HG03064 (cell line): ENCODE measurements around the gene CRISPLD2.

Experiments used
- ATAC-seq: cut with Tn5 transposase; IDR thresholded peaks from one replicate; pipeline ENCODE4 v1.9.1; 2021; ENCODE audit warnings: low read depth; ENCODE audit not compliant: unreplicated experiment

CRISPLD2 gene

DNA sequence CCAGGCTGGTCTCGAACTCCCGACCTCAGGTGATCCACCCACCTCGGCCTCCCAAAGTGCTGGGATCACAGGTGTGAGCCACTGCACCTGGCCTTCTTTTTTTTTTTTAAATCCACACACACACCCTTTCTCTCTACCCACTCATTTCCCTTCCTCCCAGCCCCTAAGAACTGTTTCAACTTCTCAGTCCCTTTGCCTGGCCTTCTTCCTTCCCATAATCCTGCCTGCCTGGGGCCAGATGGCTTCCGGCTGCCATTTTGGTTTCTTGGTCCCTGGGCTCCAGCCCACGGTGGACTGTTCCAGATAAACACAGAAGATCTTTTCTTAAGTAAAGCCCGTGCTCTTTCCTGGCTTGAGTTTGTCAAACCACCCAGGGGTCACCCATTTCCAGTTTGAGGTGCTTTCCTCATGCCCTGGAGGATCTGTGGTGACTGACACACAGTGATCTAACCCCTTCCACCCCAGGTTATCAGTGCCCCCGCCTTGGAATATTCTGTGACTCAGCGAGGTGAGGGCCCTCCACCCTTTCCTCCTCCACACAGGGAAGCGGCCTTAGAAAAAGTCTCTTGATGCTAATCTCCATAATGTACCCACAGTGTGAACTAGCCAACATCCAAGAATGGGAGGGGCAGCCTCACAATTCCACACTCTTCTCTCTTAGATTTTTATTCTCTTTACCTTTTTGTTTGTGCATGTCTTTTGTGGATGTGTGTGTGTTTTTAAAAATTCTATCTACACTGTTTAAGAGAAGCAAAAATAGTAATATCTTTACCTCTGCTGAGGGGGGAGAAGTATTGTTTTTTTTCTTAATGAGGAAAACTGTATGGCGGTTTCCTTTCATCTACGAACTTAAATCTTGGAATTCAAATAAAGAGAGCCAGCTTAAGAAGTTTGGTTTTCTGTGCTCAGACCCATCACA is 60.0 kb downstream of the CRISPLD2 start:
- ATAC-seq, result no peak

DNA sequence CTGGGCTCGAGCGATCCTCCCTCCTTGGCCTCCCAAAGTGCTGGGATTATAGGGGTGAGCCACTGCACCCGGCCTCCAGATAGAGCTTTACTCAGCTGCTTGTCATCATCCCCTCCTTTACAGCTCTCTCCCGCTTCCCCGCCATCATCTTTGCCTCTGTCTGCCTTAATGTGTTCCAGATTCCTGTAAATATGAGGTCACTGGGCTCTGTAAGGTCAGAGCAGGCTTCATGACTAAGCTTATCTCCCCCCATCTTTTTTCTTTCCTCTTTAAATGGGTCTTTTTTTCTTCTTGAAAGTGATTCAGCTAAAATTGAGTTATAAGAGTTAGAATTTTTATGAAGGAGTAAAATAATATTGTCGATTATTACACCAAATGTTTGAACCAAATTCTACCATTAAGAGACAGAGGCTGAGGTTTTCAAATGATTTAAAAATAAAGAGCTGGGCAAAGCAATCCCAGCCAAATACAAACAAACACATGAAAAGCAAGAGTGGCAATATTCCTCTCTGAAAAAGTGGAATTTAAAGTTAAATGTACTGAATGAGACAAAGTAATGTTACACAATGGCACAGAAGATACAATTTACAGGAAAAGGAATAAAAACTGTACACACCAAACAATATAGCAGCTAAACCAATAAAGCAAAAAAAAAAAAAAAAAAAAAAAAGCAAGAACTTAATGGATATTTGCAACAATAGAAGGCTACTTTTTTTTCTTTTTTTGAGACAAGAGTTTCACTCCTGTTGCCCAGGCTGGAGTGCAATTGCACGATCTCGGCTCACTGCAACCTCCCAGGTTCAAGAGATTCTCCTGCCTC is 62.1 kb downstream of the CRISPLD2 start:
- no peak for ATAC-seq

DNA sequence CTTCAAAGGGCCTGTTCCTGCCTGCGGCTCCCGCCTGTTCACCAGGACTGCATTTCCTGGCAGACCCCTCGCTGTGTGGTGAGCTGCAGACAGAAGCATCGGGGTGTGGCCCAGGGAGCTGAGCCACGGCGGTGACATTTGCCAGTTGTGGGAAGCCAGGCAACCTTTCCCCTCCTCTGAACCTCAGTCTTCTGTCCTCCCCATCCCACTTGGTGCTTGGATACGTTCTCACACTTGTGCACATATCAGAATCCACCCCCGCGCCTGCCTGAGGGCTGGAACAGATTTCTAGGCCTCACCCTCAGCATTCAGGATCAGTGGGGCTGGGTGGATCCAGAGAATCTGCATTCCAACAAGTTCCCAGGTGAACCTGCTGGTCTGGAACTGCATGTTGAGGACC is 63.5 kb downstream of the CRISPLD2 start:
- no peak for ATAC-seq

GRCh38 chr16:84884246-84884595 is 64.4 kb downstream of the CRISPLD2 start:
- no peak for ATAC-seq

DNA sequence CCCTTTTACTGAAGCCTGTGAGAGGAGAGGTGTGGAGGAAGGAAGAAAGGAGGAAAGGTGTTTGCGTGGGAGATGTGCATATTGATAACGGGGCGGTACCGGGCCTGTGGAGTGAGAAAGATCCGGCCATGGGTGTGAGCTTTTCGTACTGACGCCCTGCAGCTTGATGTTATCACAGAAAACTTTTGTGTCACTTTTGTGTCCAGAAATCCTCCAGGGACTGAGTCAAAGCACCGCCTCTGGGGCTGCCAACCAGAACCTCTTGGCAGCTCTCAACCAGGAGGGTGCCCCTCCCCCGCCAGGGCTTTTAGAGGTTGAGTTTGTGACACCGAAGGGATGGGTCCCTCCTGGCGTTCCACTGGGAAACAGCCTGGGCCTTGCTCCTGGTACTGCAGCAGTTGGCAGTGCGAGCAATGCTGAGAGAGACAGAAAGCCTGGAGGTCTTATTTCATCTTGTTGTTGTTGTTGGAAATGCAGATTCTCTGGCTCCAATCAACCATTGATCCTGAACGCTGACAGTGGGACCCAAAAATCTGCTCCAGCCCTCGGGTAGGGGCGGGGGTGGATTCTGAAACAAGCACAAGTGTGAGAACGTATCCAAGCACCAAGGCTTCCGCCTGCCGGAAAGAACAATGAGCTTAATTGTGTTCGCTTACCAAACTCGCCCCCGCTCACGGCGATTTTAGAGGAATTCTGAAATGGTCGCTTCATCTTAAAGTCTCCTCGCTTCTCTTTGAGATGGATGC is 65.0 kb downstream of the CRISPLD2 start:
- ATAC-seq, result no peak

DNA sequence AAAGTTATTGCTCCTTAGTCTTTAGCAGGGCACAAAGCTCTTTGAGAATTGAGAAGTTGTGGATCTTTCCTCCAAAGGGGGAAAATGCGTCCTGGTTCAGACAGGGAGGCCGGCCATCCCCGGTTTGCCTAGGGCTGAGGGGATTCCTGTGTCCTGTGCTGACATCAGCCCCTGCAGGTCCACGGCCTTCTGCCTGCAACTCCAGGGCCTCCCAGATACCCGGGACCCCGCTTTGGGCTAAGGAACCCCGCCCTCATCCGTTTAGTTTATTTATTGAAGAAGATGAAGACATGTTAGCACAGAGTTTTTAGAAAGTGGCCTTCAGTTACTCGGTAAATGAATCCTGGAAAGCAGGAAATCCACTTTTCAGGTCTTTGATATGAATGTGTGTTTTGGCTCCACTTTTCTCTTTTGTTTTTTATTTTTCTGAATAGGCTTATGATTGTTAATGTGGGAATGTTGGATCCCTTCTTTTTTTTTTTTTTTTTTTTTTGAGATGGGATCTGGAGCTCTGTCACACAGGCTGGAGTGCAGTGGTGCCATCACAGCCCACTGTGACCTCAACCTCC is 65.6 kb downstream of the CRISPLD2 start:
- ATAC-seq, result no peak

DNA sequence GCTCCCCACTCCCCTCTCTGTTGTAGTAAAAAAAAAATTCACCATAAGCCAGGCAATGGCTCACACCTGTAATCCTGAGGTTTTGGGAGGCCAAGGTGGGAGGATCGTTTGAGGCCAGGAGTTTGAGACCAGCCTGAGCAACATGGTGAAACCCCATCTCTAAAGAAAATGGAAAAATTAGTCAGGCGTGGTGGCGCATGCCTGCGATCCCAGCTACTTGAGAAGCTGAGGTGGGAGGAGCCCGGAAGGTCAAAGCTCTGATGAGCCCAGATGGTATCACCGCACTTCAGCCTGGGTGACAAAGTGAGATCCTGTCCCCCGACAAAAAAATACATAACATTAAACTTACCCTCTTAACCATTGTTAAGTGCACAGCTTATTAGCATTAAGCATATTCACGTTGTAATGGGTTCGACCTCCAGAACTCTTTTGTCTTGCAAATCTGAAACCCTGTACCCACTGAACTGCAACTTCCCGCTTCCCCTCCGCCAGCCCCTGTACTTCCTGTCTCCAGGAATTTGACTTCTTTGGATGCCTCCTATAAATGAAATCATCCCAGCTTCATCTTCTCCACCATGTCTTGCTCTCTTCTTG is 66.8 kb downstream of the CRISPLD2 start:
- ATAC-seq, result no peak

DNA sequence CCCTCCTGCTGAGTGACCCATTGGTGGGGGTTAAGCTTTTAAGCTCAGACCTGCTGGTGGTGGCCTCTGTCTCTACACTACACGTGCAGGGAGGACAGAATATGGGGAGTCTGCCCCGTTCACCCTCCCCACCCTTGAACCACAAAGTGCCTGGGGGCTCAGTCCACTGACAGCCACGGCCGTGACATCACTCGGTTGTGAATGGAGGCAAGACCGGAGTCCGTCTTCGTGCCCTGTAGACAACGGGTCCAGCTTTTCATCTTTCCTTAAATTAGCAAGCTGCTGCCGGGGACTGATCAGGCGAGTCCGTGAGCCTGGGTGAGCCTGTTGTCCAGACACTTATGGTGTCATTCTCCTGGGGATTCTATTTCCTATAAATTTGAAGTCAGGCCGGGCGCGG is 67.4 kb downstream of the CRISPLD2 start:
- ATAC-seq, result no peak

GRCh38 chr16:84888450-84888849 is 68.7 kb downstream of the CRISPLD2 start:
- no peak for ATAC-seq

- no peak for ATAC-seq
These were observed 69.3 kb downstream of the CRISPLD2 start for GRCh38 chr16:84889066-84889465.

DNA sequence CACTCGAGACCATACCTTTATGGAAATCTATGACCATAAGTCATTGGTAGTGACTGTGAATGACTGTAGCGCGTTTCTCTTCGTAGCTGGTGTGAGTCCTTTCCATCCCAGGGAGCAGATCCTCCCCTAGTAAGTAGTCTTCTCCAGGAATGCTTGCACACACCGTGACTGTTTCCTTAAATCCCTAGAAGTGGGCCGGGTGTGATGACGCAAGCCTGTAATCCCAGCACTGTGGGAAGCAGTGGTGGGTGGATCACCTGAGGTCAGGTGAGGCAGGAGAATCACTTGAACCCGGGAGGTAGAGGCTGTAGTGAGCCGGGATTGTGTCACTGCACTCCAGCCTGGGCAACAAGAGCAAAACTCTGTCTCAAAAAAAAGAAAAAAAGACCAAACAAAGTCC is 70.6 kb downstream of the CRISPLD2 start:
- ATAC-seq, result no peak

DNA sequence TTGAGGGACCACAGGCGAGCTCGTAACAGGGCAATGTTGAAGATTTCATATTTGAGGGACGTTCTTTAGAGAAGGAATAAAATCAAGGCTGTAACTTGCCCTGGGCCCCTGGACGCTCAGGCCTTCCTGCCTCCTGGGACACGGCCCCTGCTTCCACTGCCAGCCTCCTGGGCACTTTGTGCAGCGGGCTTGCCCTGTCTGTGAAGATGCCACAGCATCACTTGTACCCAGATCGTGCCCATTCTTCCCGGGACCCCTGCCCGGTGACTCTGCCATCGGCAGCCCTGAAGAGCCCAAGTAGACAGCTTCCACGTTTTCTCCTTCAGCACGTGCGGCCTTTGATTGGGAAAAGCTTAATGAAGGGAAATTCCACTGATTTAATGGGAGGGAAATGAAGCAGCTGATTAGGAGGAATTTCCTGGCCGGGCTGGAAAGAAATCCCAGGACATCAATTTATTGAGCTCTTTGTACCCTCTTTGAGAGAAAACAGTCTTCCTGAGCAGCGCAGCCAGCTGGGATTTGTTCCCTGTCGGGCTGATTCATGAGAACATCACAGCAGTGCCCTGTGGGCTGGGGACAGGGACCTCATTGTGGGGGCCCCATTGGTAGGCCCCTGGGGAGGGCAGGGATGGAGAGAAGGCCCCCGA is 71.5 kb downstream of the CRISPLD2 start:
- no peak for ATAC-seq

GRCh38 chr16:84892097-84892496 is 72.3 kb downstream of the CRISPLD2 start:
- ATAC-seq, result no peak

GRCh38 chr16:84893467-84893848 is 73.7 kb downstream of the CRISPLD2 start:
- no peak for ATAC-seq

DNA sequence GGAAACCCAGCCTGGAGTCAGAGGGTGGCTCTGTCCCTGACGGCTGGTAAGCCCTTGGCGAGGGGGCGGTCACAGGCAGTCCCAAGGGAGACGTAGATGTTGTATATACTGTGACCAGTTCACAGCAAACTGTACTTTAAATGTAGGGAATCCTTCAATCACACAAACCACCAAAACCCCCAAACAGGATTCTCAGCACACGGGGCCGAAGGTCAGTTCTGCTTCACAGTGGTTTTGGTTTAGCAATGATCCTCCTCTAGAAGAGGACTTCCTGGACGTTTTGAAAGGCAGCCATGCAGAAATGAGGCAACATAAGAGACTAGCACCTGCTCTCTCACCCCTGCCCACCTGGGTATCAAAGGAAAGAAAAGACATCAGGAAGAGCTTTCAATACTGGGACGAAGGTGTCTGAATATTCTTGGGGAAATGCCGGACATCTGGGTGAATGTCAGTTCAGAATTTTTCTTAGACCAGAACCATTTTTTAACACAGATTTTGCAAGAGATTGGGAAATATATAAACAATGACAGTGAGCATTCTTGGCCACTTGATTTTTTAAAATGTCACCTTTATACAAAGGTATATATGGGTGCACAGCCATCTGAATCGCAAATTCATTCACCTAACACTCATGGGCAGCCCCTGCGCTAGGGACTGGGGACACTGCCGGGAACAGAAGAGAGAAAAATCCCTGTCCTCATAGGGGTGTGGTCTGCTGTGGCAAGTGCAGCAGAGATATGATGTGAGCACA is 74.2 kb downstream of the CRISPLD2 start:
- ATAC-seq, result no peak

- no peak for ATAC-seq
These were observed 75.2 kb downstream of the CRISPLD2 start for GRCh38 chr16:84895016-84895415.

- ATAC-seq, result no peak
These were observed 77.1 kb downstream of the CRISPLD2 start for GRCh38 chr16:84896847-84897246.

DNA sequence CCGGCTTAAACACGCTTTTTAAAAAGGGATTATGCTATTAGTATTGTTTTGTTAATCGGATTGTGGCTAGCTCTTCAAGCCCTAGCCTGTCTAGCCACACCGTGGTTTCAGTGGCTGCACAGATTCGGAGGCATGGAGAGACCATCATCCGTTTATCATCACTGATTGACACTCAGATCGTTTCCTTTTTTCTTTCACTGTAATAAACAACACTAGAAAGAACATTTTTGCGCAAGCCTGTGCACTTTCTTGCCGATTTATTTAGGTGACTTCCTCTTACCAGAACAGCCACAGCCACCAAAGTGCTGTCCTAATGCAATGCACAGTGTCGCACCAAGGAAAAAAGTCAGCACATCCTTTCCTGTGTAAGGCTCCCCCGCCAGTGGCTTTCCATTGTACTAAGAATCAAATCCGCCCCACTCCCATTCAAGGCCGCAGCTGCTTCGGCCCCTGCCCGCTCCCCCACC is 78.2 kb downstream of the CRISPLD2 start:
- no peak for ATAC-seq

GRCh38 chr16:84898447-84898846 is 78.7 kb downstream of the CRISPLD2 start:
- no peak for ATAC-seq
